GM10248 (cell line): ENCODE results near the gene MREG.

Source experiments
- CTCF ChIA-PET: fragments of 300-600 bp; sonication (Branson Sonifier 250); formaldehyde crosslinking; extraction: SDS; loops from one replicate; lab custom pipeline; 2021; ENCODE audit warnings: antibody characterized with exemption; lab: Yijun Ruan, JAX
- POLR2A ChIA-PET: fragments of 350-650 bp; sonication (Branson Sonifier 250); formaldehyde crosslinking; extraction: SDS; loops from one replicate; lab custom pipeline; 2020; ENCODE audit warnings: antibody characterized with exemption; lab: Yijun Ruan, JAX
- DNase-seq: peaks from one replicate; pipeline ENCODE4 v3.0.0; 2012; ENCODE audit errors: extremely low spot score
- CTCF ChIP-seq: IDR thresholded peaks from 2 replicates; pipeline ENCODE4 v1.5.1; 2012; ENCODE audit warnings: mild to moderate bottlenecking, low read depth; ENCODE audit errors: extremely low read depth, missing control alignments, control extremely low read depth

Gene MREG

DNA sequence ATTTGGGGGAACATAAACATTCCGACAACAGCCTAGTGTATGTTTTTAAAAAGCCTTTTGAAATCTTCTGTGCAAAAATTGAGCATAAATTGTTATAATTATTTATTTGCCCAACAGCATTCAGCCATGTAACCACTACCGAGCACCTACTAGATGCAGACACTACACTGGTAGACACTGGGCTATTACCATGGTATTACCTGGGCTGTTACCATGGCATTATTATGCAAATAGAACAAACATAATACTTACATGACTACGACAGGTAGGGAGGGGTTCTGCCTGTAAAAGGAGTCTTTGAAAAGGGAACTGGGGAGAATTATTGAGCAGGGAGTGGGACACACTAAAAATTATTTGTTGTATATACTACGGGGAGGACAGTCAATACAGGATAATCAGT, 116.4 kb downstream of the MREG start:
- ChIA-PET CTCF (no interaction called here), POLR2A (no interaction called here)
- no peak for TF ChIP-seq CTCF
- DNase-seq, result no peak

- CTCF ChIA-PET, result no interaction called here
- POLR2A ChIA-PET, result no interaction called here
- no peak for TF ChIP-seq CTCF
- no peak for DNase-seq
Observed at GRCh38 chr2:215895330-215895729, 118.0 kb downstream of the MREG start.
